Heart left ventricle (tissue), 13 donors: ENCODE results near the gene GXYLT2.

Experiments
- POLR2A ChIP-seq, 2 donors: fragments of 450-650 bp; IDR thresholded peaks; one replicate each; pipeline ENCODE4 v1.6.1; 2017; ENCODE audit warnings: antibody characterized with exemption in 2 of 2, mild to moderate bottlenecking in 2 of 2, moderate library complexity in 2 of 2
- TF ChIP-seq, protein P1 (sequence below), 12 donors: fragments of 200-600 bp; sonication (generic) in 4 of 12; IDR thresholded peaks; one replicate each; pipeline versions ENCODE4 v1.5.0 to v1.8.0; 2018 to 2022; ENCODE audit warnings: antibody characterized with exemption in 12 of 12, mild to moderate bottlenecking in 5 of 12
- donor health status: ischemic (EF 13 %, LVEDD 7.1; RV severe dilation, severe dysfunction).
- donor health status: DM: no; HTN: yes; CAD: no.
- donor health status: DM: no; HTN: no; CAD: no.
- donor health status: ischemic (EF 25% LVEDD 6.9; RV normal size, moderate dysfunction).
- donor health status: ischemic (EF 25% LVEDD 5.7; RV mildly dilated, moderate dysfunction).
- donor health status: ischemic (EF 35%, LVEDD 5.7; RV mildly dilated, moderate dysfunction).
- donor health status: nonischemic (EF 11% LVEDD 7.7; RV severe dilation, severe dysfunction).
- donor health status: DM: yes; HTN: yes; CAD: no.
- donor health status: PGD.
- donor health status: ischemic (EF 29% LVEDD 5.4; RV normal size, mild dysfunction).
- donor health status: nonischemic (EF 23%, LVEDD 6.1; RV moderate dilation, normal function).

DNA sequence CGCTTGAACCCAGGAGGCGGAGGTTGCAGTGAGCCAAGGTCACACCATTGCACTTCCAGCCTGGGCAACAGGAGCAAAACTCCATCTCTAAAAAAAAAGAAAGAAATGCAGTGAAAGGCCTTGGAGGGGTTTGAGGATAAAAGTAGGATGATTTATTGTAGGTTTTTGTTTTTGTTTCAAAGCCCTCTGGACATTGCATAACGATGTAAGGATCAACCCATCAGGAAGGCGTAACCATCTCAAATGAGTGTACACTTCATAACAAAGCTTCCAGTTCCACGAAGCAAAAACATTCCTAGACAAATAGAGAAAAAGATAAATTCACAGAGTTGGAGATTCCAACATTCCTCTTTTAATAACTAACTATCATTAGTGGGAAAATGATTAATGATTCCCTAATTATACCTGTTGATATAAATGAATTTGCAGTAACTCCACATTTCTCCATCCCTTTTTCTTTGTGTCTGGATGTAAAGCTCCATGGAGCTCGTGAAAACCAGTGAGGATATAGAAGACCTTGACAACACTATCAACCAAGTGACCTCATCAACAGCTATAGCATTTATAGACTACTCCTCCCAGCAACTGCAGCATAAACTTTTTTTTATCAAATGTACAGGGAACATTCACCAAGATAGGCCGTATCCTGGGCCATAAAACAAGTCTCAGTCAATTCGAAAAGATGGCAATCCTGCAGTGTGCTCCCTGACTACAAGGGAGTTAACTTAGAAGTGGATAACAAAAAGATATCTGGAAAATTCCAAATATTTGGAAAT lies 60.1 kb downstream of the GXYLT2 start:
- TF ChIP-seq, protein P1, sequence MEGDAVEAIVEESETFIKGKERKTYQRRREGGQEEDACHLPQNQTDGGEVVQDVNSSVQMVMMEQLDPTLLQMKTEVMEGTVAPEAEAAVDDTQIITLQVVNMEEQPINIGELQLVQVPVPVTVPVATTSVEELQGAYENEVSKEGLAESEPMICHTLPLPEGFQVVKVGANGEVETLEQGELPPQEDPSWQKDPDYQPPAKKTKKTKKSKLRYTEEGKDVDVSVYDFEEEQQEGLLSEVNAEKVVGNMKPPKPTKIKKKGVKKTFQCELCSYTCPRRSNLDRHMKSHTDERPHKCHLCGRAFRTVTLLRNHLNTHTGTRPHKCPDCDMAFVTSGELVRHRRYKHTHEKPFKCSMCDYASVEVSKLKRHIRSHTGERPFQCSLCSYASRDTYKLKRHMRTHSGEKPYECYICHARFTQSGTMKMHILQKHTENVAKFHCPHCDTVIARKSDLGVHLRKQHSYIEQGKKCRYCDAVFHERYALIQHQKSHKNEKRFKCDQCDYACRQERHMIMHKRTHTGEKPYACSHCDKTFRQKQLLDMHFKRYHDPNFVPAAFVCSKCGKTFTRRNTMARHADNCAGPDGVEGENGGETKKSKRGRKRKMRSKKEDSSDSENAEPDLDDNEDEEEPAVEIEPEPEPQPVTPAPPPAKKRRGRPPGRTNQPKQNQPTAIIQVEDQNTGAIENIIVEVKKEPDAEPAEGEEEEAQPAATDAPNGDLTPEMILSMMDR (IDR thresholded peaks at IDR 0.05), result no peak
- TF ChIP-seq POLR2A (IDR thresholded peaks at IDR 0.05), result no peak
